Gastrocnemius medialis (tissue), 4 donors: Measurements from ENCODE around the gene PSMC2. TPM values are rescaled to one million over a fixed set of nuclear protein-coding genes. Genes with fewer than 3 reads are reported as not detected.

Source experiments
- ATAC-seq, 2 donors: fragments of 150-250 bp; one replicate each; pipeline ENCODE4 v1.9.1; 2016
- DNase-seq, 2 donors: peaks; one replicate each; pipeline ENCODE4 v3.0.0-alpha.2; 2019
- H3K27ac ChIP-seq, 4 donors: fragments of 200-600 bp; sonication (generic); 1 replicate in 1 of 4; 2 replicates in 3 of 4; pipeline ENCODE4 v1.5.1; 2016 to 2018; ENCODE audit warnings: mild to moderate bottlenecking in 2 of 4, moderate library complexity in 1 of 4
- H3K27me3 ChIP-seq, 3 donors: fragments of 200-600 bp; sonication (generic) in 2 of 3; 1 replicate in 1 of 3; 2 replicates in 2 of 3; pipeline versions ENCODE4 v1.5.1 to v1.6.0; 2016 to 2019; ENCODE audit warnings: mild to moderate bottlenecking in 1 of 3, moderate library complexity in 1 of 3
- H3K36me3 ChIP-seq, 2 donors: fragments of 200-600 bp; sonication (generic) in 1 of 2; one replicate each; pipeline ENCODE4 v1.5.1; 2017 to 2018
- H3K4me1 ChIP-seq, 2 donors: fragments of 200-600 bp; sonication (generic) in 1 of 2; one replicate each; pipeline ENCODE4 v1.5.1; 2016 to 2017; ENCODE audit warnings: mild to moderate bottlenecking in 2 of 2
- H3K4me3 ChIP-seq, 4 donors: fragments of 200-600 bp; sonication (generic) in 3 of 4; 1 replicate in 1 of 4; 2 replicates in 3 of 4; pipeline ENCODE4 v1.5.1; 2016 to 2019; ENCODE audit warnings: mild to moderate bottlenecking in 2 of 4
- H3K9me3 ChIP-seq, 3 donors: fragments of 200-600 bp; sonication (generic) in 2 of 3; 1 replicate in 1 of 3; 2 replicates in 2 of 3; pipeline ENCODE4 v1.5.1; 2016 to 2019
- CTCF ChIP-seq, 5 experiments: fragments of 450-650 bp in 3 of 5; fragments of 200-600 bp in 2 of 5; sonication (generic) in 2 of 5; IDR thresholded peaks in 4 of 5; conservative IDR thresholded peaks in 1 of 5; 1 replicate in 4 of 5; 2 replicates in 1 of 5; pipeline ENCODE4 v1.5.1; 2016 to 2019; ENCODE audit warnings: antibody characterized with exemption in 5 of 5, mild to moderate bottlenecking in 3 of 5, moderate library complexity in 3 of 5
- POLR2A ChIP-seq, 2 donors: fragments of 450-650 bp; IDR thresholded peaks; one replicate each; pipeline ENCODE4 v1.6.1; 2017; ENCODE audit warnings: antibody characterized with exemption in 2 of 2, mild to moderate bottlenecking in 2 of 2, moderate library complexity in 2 of 2
- in situ Hi-C, 4 donors: fragments of 200-750 bp; cut with MboI; loops; one replicate each; pipeline versions ENCODE4 v1.15.0 to v1.8.0; 2017; ENCODE audit warnings: low sequenced_read_pairs in 4 of 4
- intact Hi-C: fragments of 100-400 bp; cut with DNase I; formaldehyde crosslinking; loops from one replicate; pipeline ENCODE4 v1.15.1; 2023; ENCODE audit warnings: low total_unique reads
- total RNA-seq, 4 donors: library from RNA; depleted of rRNA; stranded (reverse); fragments of >200 nt; gene quantifications; one replicate each; pipeline versions ENCODE4 v1.1.0 to v1.2.3, GENCODE V29; 2016

PSMC2 gene
- total RNA-seq, 4 donors from 2014 or later = 258 to 342 (median 274) TPM

GRCh38 chr7:103388469-103389140, 41.2 kb downstream of the PSMC2 start:
- no peaks in the 10 kb centered on the region for H3K4me1 ChIP-seq
- in situ Hi-C loops = no loop called here
- TF ChIP-seq CTCF (IDR thresholded peaks at IDR 0.05 in 4 of 5, conservative IDR thresholded peaks at IDR 0.05 in 1 of 5) (no peak), POLR2A (IDR thresholded peaks at IDR 0.05) (no peak)
- no peak for ATAC-seq
- no peaks in the 10 kb centered on the region for H3K9me3 ChIP-seq
- intact Hi-C loops = no loop called here
- H3K27me3 ChIP-seq = no peaks in the 10 kb centered on the region
- no peak for DNase-seq
- no peaks in the 10 kb centered on the region for H3K36me3 ChIP-seq
- no peak overlapping the region for H3K4me3 ChIP-seq
- H3K27ac ChIP-seq = no peak overlapping the region

GRCh38 chr7:103389263-103389662, 41.8 kb downstream of the PSMC2 start:
- ATAC-seq (no peak), DNase-seq (no peak)
- TF ChIP-seq POLR2A (IDR thresholded peaks at IDR 0.05) = no peak
- no peak for TF ChIP-seq CTCF (IDR thresholded peaks at IDR 0.05 in 4 of 5, conservative IDR thresholded peaks at IDR 0.05 in 1 of 5)
- Histone ChIP-seq H3K4me1 (no peaks in the 10 kb centered on the region), H3K36me3 (no peaks in the 10 kb centered on the region), H3K27ac (no peak overlapping the region), H3K27me3 (no peaks in the 10 kb centered on the region), H3K4me3 (no peak overlapping the region), H3K9me3 (no peaks in the 10 kb centered on the region)
- in situ Hi-C loops (no loop called here), intact Hi-C loops (no loop called here)

- intact Hi-C loops (no loop called here), in situ Hi-C loops (no loop called here)
- no peaks in the 10 kb centered on the region for H3K36me3 ChIP-seq
- no peak overlapping the region for H3K4me3 ChIP-seq
- TF ChIP-seq POLR2A (IDR thresholded peaks at IDR 0.05) = no peak
- TF ChIP-seq CTCF (IDR thresholded peaks at IDR 0.05 in 4 of 5, conservative IDR thresholded peaks at IDR 0.05 in 1 of 5) = no peak
- H3K27ac ChIP-seq = no peak overlapping the region
- no peaks in the 10 kb centered on the region for H3K9me3 ChIP-seq
- ATAC-seq = no peak
- H3K4me1 ChIP-seq = no peaks in the 10 kb centered on the region
- no peaks in the 10 kb centered on the region for H3K27me3 ChIP-seq
- no peak for DNase-seq
Observed at GRCh38 chr7:103391150-103391549, 43.7 kb downstream of the PSMC2 start.

- intact Hi-C loops (no loop called here), in situ Hi-C loops (no loop called here)
- Histone ChIP-seq H3K9me3 (no peaks in the 10 kb centered on the region), H3K27me3 (no peaks in the 10 kb centered on the region), H3K36me3 (no peaks in the 10 kb centered on the region), H3K27ac (no peak overlapping the region), H3K4me3 (no peak overlapping the region), H3K4me1 (no peaks in the 10 kb centered on the region)
- no peak for ATAC-seq
- TF ChIP-seq CTCF (IDR thresholded peaks at IDR 0.05 in 4 of 5, conservative IDR thresholded peaks at IDR 0.05 in 1 of 5) (no peak), POLR2A (IDR thresholded peaks at IDR 0.05) (no peak)
- no peak for DNase-seq
Observed at GRCh38 chr7:103391976-103392375, 44.5 kb downstream of the PSMC2 start.

GRCh38 chr7:103394566-103394965, 47.1 kb downstream of the PSMC2 start:
- no peaks in the 10 kb centered on the region for H3K27me3 ChIP-seq
- H3K4me1 ChIP-seq = no peaks in the 10 kb centered on the region
- H3K4me3 ChIP-seq = no peak overlapping the region
- H3K9me3 ChIP-seq = no peaks in the 10 kb centered on the region
- no peaks in the 10 kb centered on the region for H3K36me3 ChIP-seq
- intact Hi-C loops (no loop called here), in situ Hi-C loops (no loop called here)
- H3K27ac ChIP-seq = no peak overlapping the region
- no peak for DNase-seq
- no peak for TF ChIP-seq POLR2A (IDR thresholded peaks at IDR 0.05)
- TF ChIP-seq CTCF (IDR thresholded peaks at IDR 0.05 in 4 of 5, conservative IDR thresholded peaks at IDR 0.05 in 1 of 5) = no peak
- ATAC-seq = no peak
